GM23338 (cell line): ENCODE data around the gene TBL3. TPM values are rescaled to one million over a fixed set of nuclear protein-coding genes. Genes with fewer than 3 reads are reported as not detected.

Source experiments
- ATAC-seq: fragments of 200-7000 bp; cut with Tn5 transposase; 3 replicates; pipeline ENCODE4 v1.9.1; 2020
- DNase-seq: peaks from one replicate; pipeline ENCODE4 v3.0.0-alpha.2; 2015; ENCODE audit warnings: low spot score
- H2AFZ ChIP-seq: fragments of 200-600 bp; sonication (generic); 2 replicates; pipeline ENCODE4 v1.8.0; 2016; ENCODE audit warnings: antibody characterized with exemption, mild to moderate bottlenecking, moderate library complexity
- H3F3A ChIP-seq: fragments of 200-600 bp; sonication (generic); replicated peaks from 2 replicates; pipeline ENCODE4 v1.8.0; 2017; ENCODE audit warnings: antibody characterized with exemption, mixed run types, low read depth
- H3K27ac ChIP-seq: fragments of 200-600 bp; sonication (generic); 2 replicates; pipeline ENCODE4 v1.6.1; 2016; ENCODE audit warnings: low read depth
- H3K27me3 ChIP-seq: fragments of 200-600 bp; sonication (generic); 2 replicates; pipeline ENCODE4 v1.8.0; 2016; ENCODE audit warnings: mild to moderate bottlenecking, mixed run types, moderate library complexity; ENCODE audit not compliant: insufficient read depth
- H3K36me3 ChIP-seq: fragments of 200-600 bp; sonication (generic); 2 replicates; pipeline ENCODE4 v1.8.0; 2016; ENCODE audit warnings: mild to moderate bottlenecking; ENCODE audit not compliant: insufficient read depth
- H3K4me1 ChIP-seq: fragments of 200-600 bp; sonication (generic); 2 replicates; pipeline ENCODE4 v1.8.0; 2016; ENCODE audit warnings: mild to moderate bottlenecking, moderate library complexity; ENCODE audit not compliant: insufficient read depth
- H3K4me2 ChIP-seq: fragments of 200-600 bp; sonication (generic); 2 replicates; pipeline ENCODE4 v1.7.1; 2017; ENCODE audit warnings: mixed run types
- H3K4me3 ChIP-seq: fragments of 200-600 bp; sonication (generic); 2 replicates; pipeline ENCODE4 v1.6.1; 2016; ENCODE audit warnings: mixed run types
- H3K79me2 ChIP-seq: fragments of 200-600 bp; sonication (generic); replicated peaks from 2 replicates; pipeline ENCODE4 v1.8.0; 2017; ENCODE audit warnings: mild to moderate bottlenecking; ENCODE audit not compliant: insufficient read depth
- H3K9me2 ChIP-seq: fragments of 200-600 bp; sonication (generic); 2 replicates; pipeline ENCODE4 v1.8.0; 2017; ENCODE audit not compliant: insufficient read depth
- H4K20me1 ChIP-seq: fragments of 200-600 bp; sonication (generic); replicated peaks from 2 replicates; pipeline ENCODE4 v1.8.0; 2017; ENCODE audit warnings: mild to moderate bottlenecking; ENCODE audit not compliant: insufficient read depth
- H3K27ac Mint-ChIP-seq: 2 replicates; pipeline ENCODE4 v1.8.0; 2020; ENCODE audit warnings: inconsistent platforms, mild to moderate bottlenecking, moderate library complexity, mixed read lengths
- H3K27me3 Mint-ChIP-seq: 3 replicates; pipeline ENCODE4 v1.8.0; 2022; ENCODE audit warnings: low read depth, mild to moderate bottlenecking, moderate library complexity, mixed read lengths, inconsistent platforms; ENCODE audit not compliant: insufficient read depth, poor library complexity
- H3K36me3 Mint-ChIP-seq: 3 replicates; pipeline ENCODE4 v1.8.0; 2021; ENCODE audit warnings: low read depth, mild to moderate bottlenecking, inconsistent platforms, moderate library complexity, mixed read lengths
- H3K4me1 Mint-ChIP-seq: 3 replicates; pipeline ENCODE4 v1.8.0; 2020; ENCODE audit warnings: mild to moderate bottlenecking, inconsistent platforms, mixed read lengths
- H3K4me3 Mint-ChIP-seq: 3 replicates; pipeline ENCODE4 v1.8.0; 2021; ENCODE audit warnings: moderate library complexity, mild to moderate bottlenecking, inconsistent platforms, mixed read lengths
- H3K9me3 Mint-ChIP-seq: 3 replicates; pipeline ENCODE4 v1.8.0; 2020; ENCODE audit warnings: moderate library complexity, mild to moderate bottlenecking, inconsistent platforms, mixed read lengths
- ETS1 ChIP-seq: IDR thresholded peaks from 2 replicates; pipeline ENCODE4 v1.6.1; 2016; ENCODE audit warnings: antibody characterized with exemption
- EZH2 ChIP-seq: fragments of 200-600 bp; sonication (generic); IDR thresholded peaks from one replicate; pipeline ENCODE4 v1.8.0; 2017; ENCODE audit warnings: antibody characterized with exemption, mild to moderate bottlenecking, low read depth; ENCODE audit not compliant: unreplicated experiment
- EZH2phosphoT487 ChIP-seq: fragments of 200-600 bp; sonication (generic); IDR thresholded peaks from one replicate; pipeline ENCODE4 v1.8.1; 2018; ENCODE audit warnings: antibody characterized with exemption; ENCODE audit not compliant: unreplicated experiment
- POLR2AphosphoS5 ChIP-seq: IDR thresholded peaks from 2 replicates; pipeline ENCODE4 v1.6.1; 2016; ENCODE audit warnings: antibody characterized with exemption, low read depth
- REST ChIP-seq: IDR thresholded peaks from one replicate; pipeline ENCODE4 v1.6.1; 2018; ENCODE audit warnings: antibody characterized with exemption; ENCODE audit not compliant: unreplicated experiment
- ZNF114 ChIP-seq: fragments of 250-450 bp; sonication (Bioruptor Pico); IDR thresholded peaks from 2 replicates; pipeline ENCODE4 v1.5.0; 2020; ENCODE audit warnings: mild to moderate bottlenecking, moderate library complexity
- ZNF331 ChIP-seq: fragments of 250-450 bp; sonication (Bioruptor Pico); IDR thresholded peaks from 2 replicates; pipeline ENCODE4 v1.5.0; 2020; ENCODE audit warnings: low read depth, mild to moderate bottlenecking, moderate library complexity
- polyA plus RNA-seq: library from polyadenylated mRNA; unstranded; fragments of >200 nt; fragmentation: Nextera tagmentation; extraction: Ambion mirVana; gene quantifications from 2 replicates; pipeline ENCODE4 v1.2.1, GENCODE V29; 2016
- total RNA-seq: library from RNA; depleted of rRNA; stranded (reverse); fragments of >200 nt; shearing (Covaris generic); gene quantifications from 2 replicates; pipeline ENCODE4 v1.2.3, GENCODE V29; 2014
- TF ChIP-seq, protein P1 (sequence below), 2 experiments: fragments of 200-600 bp in 1 of 2; sonication (generic) in 1 of 2; conservative IDR thresholded peaks; 2 replicates each; pipeline versions ENCODE4 v1.5.1 to v1.6.1; 2016 to 2017; ENCODE audit warnings: antibody characterized with exemption in 2 of 2, low read depth in 2 of 2, mild to moderate bottlenecking in 2 of 2, moderate library complexity in 1 of 2

The TBL3 gene
- total and polyA plus RNA-seq, 2 experiments from 2014 or later: 67.0 to 157 TPM

DNA sequence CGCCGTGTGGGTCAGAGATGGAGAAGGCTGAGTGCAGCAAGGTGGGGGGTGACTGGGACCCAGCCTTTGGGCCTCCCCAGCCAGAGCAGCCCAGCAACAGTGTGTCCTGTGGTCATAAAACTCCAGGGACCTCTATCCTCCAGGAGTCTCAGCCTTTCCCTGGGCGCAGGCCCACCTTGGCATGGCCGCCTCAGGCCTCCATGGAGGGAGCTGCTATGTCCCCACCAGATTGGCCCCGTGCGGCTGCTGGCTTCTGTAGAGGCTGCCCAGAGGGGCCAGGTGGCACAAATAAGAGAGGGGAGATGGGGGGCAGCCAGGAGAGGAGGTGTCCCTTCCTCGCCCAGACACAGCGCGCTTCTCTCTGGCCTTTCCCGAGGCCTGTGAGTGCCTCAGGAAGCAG lies 15.3 kb downstream of the TBL3 start:
- TF ChIP-seq REST: no peak
- TF ChIP-seq ZNF114 (CRISPR knock-in tag): no peak
- no peak for TF ChIP-seq POLR2AphosphoS5
- TF ChIP-seq EZH2: no peak
- TF ChIP-seq EZH2phosphoT487: no peak
- TF ChIP-seq, protein P1, sequence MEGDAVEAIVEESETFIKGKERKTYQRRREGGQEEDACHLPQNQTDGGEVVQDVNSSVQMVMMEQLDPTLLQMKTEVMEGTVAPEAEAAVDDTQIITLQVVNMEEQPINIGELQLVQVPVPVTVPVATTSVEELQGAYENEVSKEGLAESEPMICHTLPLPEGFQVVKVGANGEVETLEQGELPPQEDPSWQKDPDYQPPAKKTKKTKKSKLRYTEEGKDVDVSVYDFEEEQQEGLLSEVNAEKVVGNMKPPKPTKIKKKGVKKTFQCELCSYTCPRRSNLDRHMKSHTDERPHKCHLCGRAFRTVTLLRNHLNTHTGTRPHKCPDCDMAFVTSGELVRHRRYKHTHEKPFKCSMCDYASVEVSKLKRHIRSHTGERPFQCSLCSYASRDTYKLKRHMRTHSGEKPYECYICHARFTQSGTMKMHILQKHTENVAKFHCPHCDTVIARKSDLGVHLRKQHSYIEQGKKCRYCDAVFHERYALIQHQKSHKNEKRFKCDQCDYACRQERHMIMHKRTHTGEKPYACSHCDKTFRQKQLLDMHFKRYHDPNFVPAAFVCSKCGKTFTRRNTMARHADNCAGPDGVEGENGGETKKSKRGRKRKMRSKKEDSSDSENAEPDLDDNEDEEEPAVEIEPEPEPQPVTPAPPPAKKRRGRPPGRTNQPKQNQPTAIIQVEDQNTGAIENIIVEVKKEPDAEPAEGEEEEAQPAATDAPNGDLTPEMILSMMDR (conservative IDR thresholded peaks at IDR 0.05; ENCODE audit: low read depth in 2 of 2): no peak
- TF ChIP-seq ZNF331 (CRISPR knock-in tag): no peak
- H3K4me2 ChIP-seq: no peak overlapping the region
- no peaks in the 10 kb centered on the region; the same call in 1 of the 2 replicates for H4K20me1 ChIP-seq
- H3K4me1 ChIP-seq: peaks cover 16% of the 10 kb centered on the region; the same call in 1 of the 2 replicates
- no peak overlapping the region for H3K4me3 ChIP-seq
- DNase-seq (no peak), ATAC-seq (no peak)
- H3K9me2 ChIP-seq: no peaks in the 10 kb centered on the region
- Mint-ChIP-seq H3K36me3 (peaks cover 20% of the 10 kb centered on the region), H3K4me3 (no peak overlapping the region), H3K27ac (no peak overlapping the region), H3K4me1 (peaks cover 23% of the 10 kb centered on the region), H3K9me3 (no peaks in the 10 kb centered on the region), H3K27me3 (peaks cover 57% of the 10 kb centered on the region)
- no peak overlapping the region for H2AFZ ChIP-seq
- H3K36me3 ChIP-seq: no peaks in the 10 kb centered on the region
- H3F3A ChIP-seq: peaks cover 39% of the 10 kb centered on the region
- peaks cover 44% of the 10 kb centered on the region for H3K27me3 ChIP-seq
- H3K27ac ChIP-seq: no peak overlapping the region
- peaks cover 4% of the 10 kb centered on the region; the same call in 1 of the 2 replicates for H3K79me2 ChIP-seq

DNA sequence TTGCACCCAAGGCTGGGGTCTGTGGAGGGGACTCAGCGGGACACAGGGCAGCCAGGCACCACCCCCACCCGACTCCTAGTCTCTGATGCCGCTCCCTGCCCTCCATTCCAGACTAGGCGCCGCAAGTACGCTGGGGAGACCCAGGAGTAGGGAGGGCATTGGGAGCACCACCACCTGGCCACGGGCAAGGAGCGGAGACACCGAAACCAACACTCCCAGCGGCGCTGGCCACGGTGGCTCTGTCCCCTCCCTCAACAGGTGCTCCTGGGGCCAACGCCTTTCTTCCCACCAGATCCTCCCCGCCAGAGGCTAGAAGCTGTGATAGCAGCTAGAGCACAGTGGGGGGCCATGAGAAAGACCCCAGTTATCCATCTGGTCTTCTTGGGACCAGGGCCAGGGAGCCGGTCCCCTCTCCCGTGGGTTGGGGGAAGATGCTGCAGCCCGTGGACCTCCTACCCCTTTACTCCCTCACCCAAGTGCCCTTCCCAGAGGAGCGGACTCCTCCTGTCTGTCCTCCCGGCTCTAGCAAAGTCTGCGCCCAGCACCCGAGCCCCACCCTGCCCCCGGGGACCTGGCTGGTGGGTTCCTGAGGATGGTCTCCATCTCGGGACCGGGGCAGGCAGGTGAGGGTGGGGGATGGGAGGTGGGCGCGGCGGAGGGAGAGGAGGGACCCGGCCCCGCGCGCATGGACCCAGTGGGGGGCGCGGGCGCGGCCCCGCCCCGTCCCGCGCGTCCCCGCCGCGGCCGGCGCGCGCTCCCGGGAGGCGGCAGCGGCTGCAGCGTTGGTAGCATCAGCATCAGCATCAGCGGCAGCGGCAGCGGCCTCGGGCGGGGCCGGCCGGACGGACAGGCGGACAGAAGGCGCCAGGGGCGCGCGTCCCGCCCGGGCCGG lies 17.6 kb downstream of the TBL3 start, which contains the start of gene SYNGR3:
SYNGR3 (plus strand) TSS at position 762 of the 892 bp plus-strand sequence. CDS start 133 bp downstream, outside the sequence.
- peak; percentile 62 for DNase-seq
- Histone ChIP-seq H3K27ac (no peak within 1 kb of the TSS), H4K20me1 (no peaks in the 10 kb centered on the region; the same call in 1 of the 2 replicates), H3K79me2 (peaks cover 9% of the 10 kb centered on the region), H3K4me3 (peak within 1 kb of the TSS; percentile 86), H3K9me2 (no peaks in the 10 kb centered on the region), H3F3A (peaks cover 26% of the 10 kb centered on the region), H3K27me3 (peaks cover 33% of the 10 kb centered on the region), H2AFZ (peak within 1 kb of the TSS; percentile 93), H3K4me1 (peaks cover 12% of the 10 kb centered on the region; the same call in 1 of the 2 replicates), H3K4me2 (peak within 1 kb of the TSS; percentile 97), H3K36me3 (no peaks in the 10 kb centered on the region)
- H3K27me3 Mint-ChIP-seq: peaks cover 46% of the 10 kb centered on the region
- peaks cover 19% of the 10 kb centered on the region for H3K4me1 Mint-ChIP-seq
- ATAC-seq: no peak; the same call in 2 of the 3 replicates
- no peak within 1 kb of the TSS for H3K27ac Mint-ChIP-seq
- H3K9me3 Mint-ChIP-seq: no peaks in the 10 kb centered on the region
- H3K4me3 Mint-ChIP-seq: peak within 1 kb of the TSS; percentile 74
- peaks cover 20% of the 10 kb centered on the region for H3K36me3 Mint-ChIP-seq
- TF ChIP-seq, protein P1 (conservative IDR thresholded peaks at IDR 0.05; ENCODE audit: low read depth in 2 of 2): no peak
- TF ChIP-seq ETS1: no peak
